Endothelial cell of umbilical vein (primary cell): Measurements from ENCODE around the gene ZNF735. TPM values are rescaled to one million over a fixed set of nuclear protein-coding genes. Genes with fewer than 3 reads are reported as not detected.

ENCODE experiments used
- BruUV-seq: library from RNA; stranded (reverse); fragments of 400-500 nt; replicated peaks from 2 replicates; lab custom pipeline; 2021; lab: Mats Ljungman, UMichigan
- CTCF ChIA-PET: fragments of 300-600, 350-600 bp; sonication (Branson Sonifier 250); formaldehyde crosslinking; loops from one replicate; lab custom pipeline; 2021; ENCODE audit warnings: antibody characterized with exemption, inconsistent platforms; lab: Charles Lee
- POLR2A ChIA-PET: fragments of 300-600, 350-600 bp; sonication (Branson Sonifier 250); formaldehyde crosslinking; loops from one replicate; lab custom pipeline; 2021; ENCODE audit warnings: antibody characterized with exemption, inconsistent platforms; lab: Charles Lee
- DNase-seq: peaks from one replicate; pipeline ENCODE4 v3.0.0-alpha.2; 2011; ENCODE audit warnings: low read depth, low spot score
- FAIRE-seq: peaks from 2 replicates; lab custom pipeline; 2011; peaks lifted over from hg19 to GRCh38; lab: Jason Lieb, UNC
- H2AFZ ChIP-seq: 2 replicates; pipeline ENCODE4 v1.6.0; 2012; ENCODE audit warnings: low read depth, low read length, control low read depth, inconsistent platforms
- H3K27ac ChIP-seq: 2 replicates; pipeline ENCODE4 v1.5.1; 2011; ENCODE audit warnings: low read depth, mild to moderate bottlenecking, control low read depth, low read length, moderate library complexity; ENCODE audit not compliant: insufficient read depth
- H3K27me3 ChIP-seq, 2 experiments: 2 replicates each; pipeline versions ENCODE4 v1.6.0 to v1.6.1; 2011; ENCODE audit warnings: low read length in 2 of 2, mixed read lengths in 1 of 2; ENCODE audit not compliant: control insufficient read depth in 2 of 2, insufficient read depth in 2 of 2
- H3K36me3 ChIP-seq, 2 experiments: 2 replicates in 1 of 2; 3 replicates in 1 of 2; pipeline ENCODE4 v1.5.1; 2011; ENCODE audit warnings: low read length in 2 of 2, mild to moderate bottlenecking in 1 of 2, moderate library complexity in 1 of 2; ENCODE audit not compliant: control insufficient read depth in 2 of 2, insufficient read depth in 2 of 2; ENCODE audit errors: extremely low read depth in 1 of 2
- H3K4me1 ChIP-seq: 3 replicates; pipeline ENCODE4 v1.5.1; 2011; ENCODE audit warnings: mild to moderate bottlenecking, low read length; ENCODE audit not compliant: control insufficient read depth, insufficient read depth; ENCODE audit errors: extremely low read depth
- H3K4me2 ChIP-seq: 2 replicates; pipeline ENCODE4 v1.6.1; 2011; ENCODE audit warnings: low read length, control low read depth, mixed read lengths; ENCODE audit not compliant: insufficient read depth
- H3K4me3 ChIP-seq, 3 experiments: fragments of 200-600 bp in 1 of 3; sonication (generic), shearing (Covaris generic) in 1 of 3; replicated peaks in 1 of 3; 2 replicates each; pipeline ENCODE4 v1.5.1; 2011 to 2016; ENCODE audit warnings: control low read depth in 3 of 3, low read length in 3 of 3, mild to moderate bottlenecking in 2 of 3, inconsistent platforms in 1 of 3, low read depth in 1 of 3, moderate library complexity in 1 of 3; ENCODE audit not compliant: insufficient read depth in 1 of 3
- H3K79me2 ChIP-seq: 2 replicates; pipeline ENCODE4 v1.6.0; 2012; ENCODE audit warnings: low read length, inconsistent platforms; ENCODE audit not compliant: control insufficient read depth, insufficient read depth
- H3K9ac ChIP-seq: replicated peaks from 2 replicates; pipeline ENCODE3; 2011; ENCODE audit warnings: low read length, control low read depth; ENCODE audit not compliant: insufficient read depth; ENCODE audit errors: extremely low read depth
- H3K9me1 ChIP-seq: replicated peaks from 3 replicates; pipeline ENCODE4 v1.6.0; 2011; ENCODE audit warnings: mild to moderate bottlenecking, low read length; ENCODE audit not compliant: control insufficient read depth, insufficient read depth; ENCODE audit errors: extremely low read depth
- H3K9me3 ChIP-seq: replicated peaks from 2 replicates; pipeline ENCODE4 v1.5.1; 2012; ENCODE audit warnings: low read length, inconsistent platforms; ENCODE audit not compliant: control insufficient read depth, insufficient read depth
- H4K20me1 ChIP-seq: replicated peaks from 2 replicates; pipeline ENCODE3; 2011; ENCODE audit warnings: mild to moderate bottlenecking, low read length; ENCODE audit not compliant: control insufficient read depth, insufficient read depth; ENCODE audit errors: extremely low read depth
- CTCF ChIP-seq, 2 donors: IDR thresholded peaks; 1 replicate in 1 of 2; 2 replicates in 1 of 2; pipeline ENCODE4 v1.5.1; 2011; ENCODE audit warnings: low read length in 2 of 2, mild to moderate bottlenecking in 2 of 2, moderate library complexity in 2 of 2, control low read depth in 1 of 2, inconsistent platforms in 1 of 2, low read depth in 1 of 2; ENCODE audit not compliant: insufficient read depth in 1 of 2; ENCODE audit errors: extremely low read depth in 1 of 2
- MAX ChIP-seq: IDR thresholded peaks from 2 replicates; pipeline ENCODE4 v1.6.1; 2011; ENCODE audit not compliant: insufficient read depth, insufficient read length
- POLR2A ChIP-seq: IDR thresholded peaks from 2 replicates; pipeline ENCODE4 v1.6.1; 2012; ENCODE audit warnings: low read depth, mild to moderate bottlenecking, control low read depth, low read length
- POLR2AphosphoS5 ChIP-seq: IDR thresholded peaks from 2 replicates; pipeline ENCODE4 v1.6.1; 2012; ENCODE audit warnings: low read depth, mild to moderate bottlenecking, control low read depth, low read length, moderate library complexity; ENCODE audit not compliant: insufficient read depth
- dilution Hi-C: fragments of 300-500 bp; cut with MboI; formaldehyde crosslinking; loops from one replicate; pipeline ENCODE4 v1.15.0; 2019; ENCODE audit warnings: low sequenced_read_pairs; ENCODE audit not compliant: extremely low pct_ligation_motif_present
- intact Hi-C: fragments of 100-400 bp; cut with micrococcal nuclease; formaldehyde crosslinking; loops from one replicate; pipeline ENCODE4 v1.10.0; 2022
- polyA plus RNA-seq, 4 experiments: library from polyadenylated mRNA; depleted of rRNA in 3 of 4; stranded (reverse) in 3 of 4; unstranded in 1 of 4; fragments of >200 nt; gene quantifications; 2 replicates each; pipeline versions ENCODE4 v1.2.1 to v1.2.3, GENCODE V29; 2011 to 2012; ENCODE audit warnings: missing spikeins in 1 of 4
- total RNA-seq: library from RNA; stranded (reverse); gene quantifications from 2 replicates; pipeline ENCODE4 v1.2.3, GENCODE V29; 2021

The ZNF735 gene
- total and polyA plus RNA-seq, 2 donors (not counting 3 experiments of a cell fraction or from before 2014, with no cell fraction given): not detected

DNA sequence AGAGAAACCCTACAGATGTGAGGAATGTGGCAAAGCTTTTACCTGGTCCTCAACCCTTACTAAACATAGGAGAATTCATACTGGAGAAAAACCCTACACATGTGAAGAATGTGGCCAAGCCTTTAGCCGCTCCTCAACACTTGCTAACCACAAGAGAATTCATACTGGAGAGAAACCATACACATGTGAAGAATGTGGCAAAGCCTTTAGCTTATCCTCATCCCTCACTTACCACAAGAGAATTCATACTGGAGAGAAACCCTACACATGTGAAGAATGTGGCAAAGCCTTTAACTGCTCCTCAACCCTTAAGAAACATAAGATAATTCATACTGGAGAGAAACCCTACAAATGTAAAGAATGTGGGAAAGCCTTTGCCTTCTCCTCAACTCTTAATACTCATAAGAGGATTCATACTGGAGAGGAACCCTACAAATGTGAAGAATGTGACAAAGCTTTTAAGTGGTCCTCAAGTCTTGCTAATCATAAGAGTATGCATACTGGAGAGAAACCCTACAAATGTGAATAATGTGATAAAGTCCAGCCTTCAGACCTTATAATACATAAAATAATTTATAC, 59.4 kb downstream of the ZNF735 start:
- CTCF ChIA-PET: no interaction called here
- Histone ChIP-seq H3K36me3 (no peaks in the 10 kb centered on the region), H3K4me1 (no peaks in the 10 kb centered on the region), H3K9me1 (no peaks in the 10 kb centered on the region), H4K20me1 (no peaks in the 10 kb centered on the region), H3K9me3 (peaks cover 8% of the 10 kb centered on the region), H3K9ac (no peak overlapping the region), H3K27me3 (no peaks in the 10 kb centered on the region), H3K27ac (no peak overlapping the region), H2AFZ (no peak overlapping the region), H3K79me2 (no peaks in the 10 kb centered on the region), H3K4me2 (no peak overlapping the region), H3K4me3 (no peak overlapping the region)
- TF ChIP-seq CTCF (IDR thresholded peaks at IDR 0.05; ENCODE audit: extremely low read depth in 1 of 2, insufficient read depth in 1 of 2, low read depth in 1 of 2, low read length in 2 of 2) (no peak), POLR2AphosphoS5 (no peak), POLR2A (no peak), MAX (no peak)
- dilution Hi-C loops (no loop called here), intact Hi-C loops (no loop called here)
- FAIRE-seq (no peak), DNase-seq (no peak)
- no TSS peak for BruUV-seq
- POLR2A ChIA-PET: no interaction called here

Other genes with a start within 250 kb of the ZNF735 start
- gene ZNF722, start 208.4 kb upstream of the ZNF735 start, total RNA-seq: not detected in 2 replicates
- gene ZNF722, start 208.4 kb upstream of the ZNF735 start, polyA plus RNA-seq: not detected in 2 replicates
- not detected in 2 replicates for gene ZNF727, start 161.8 kb upstream of the ZNF735 start, total RNA-seq
- not detected in 2 replicates for gene ZNF727, start 161.8 kb upstream of the ZNF735 start, polyA plus RNA-seq
- gene ZNF679, start 21.3 kb downstream of the ZNF735 start, total RNA-seq: not detected in 2 replicates
- not detected in 2 replicates for gene ZNF679, start 21.3 kb downstream of the ZNF735 start, polyA plus RNA-seq
- 6.3 and 9.0 TPM in 2 replicates for gene ZNF736, start 106.8 kb downstream of the ZNF735 start, total RNA-seq
- 1.2 TPM in 2 replicates for gene ZNF736, start 106.8 kb downstream of the ZNF735 start, polyA plus RNA-seq